Epithelial cell of esophagus (primary cell): ENCODE measurements around the gene HDAC4.

ENCODE experiments used
- DNase-seq: peaks from one replicate; pipeline ENCODE4 v3.0.0; 2010; ENCODE audit warnings: low read depth
- H3K4me3 ChIP-seq: 2 replicates; pipeline ENCODE4 v1.5.1; 2011; ENCODE audit warnings: mild to moderate bottlenecking, low read length, control low read depth
- CTCF ChIP-seq: IDR thresholded peaks from 2 replicates; pipeline ENCODE4 v1.5.1; 2011; ENCODE audit warnings: low read depth, mild to moderate bottlenecking, low read length, control low read depth, inconsistent platforms; ENCODE audit not compliant: insufficient read depth; ENCODE audit errors: missing control alignments

HDAC4 gene

GRCh38 chr2:239152916-239153305, 247.9 kb downstream of the HDAC4 start:
- no peak overlapping the region for H3K4me3 ChIP-seq
- DNase-seq, result no peak
- TF ChIP-seq CTCF, result no peak

- no peak for TF ChIP-seq CTCF
- no peak for DNase-seq
- H3K4me3 ChIP-seq, result no peak overlapping the region
These were observed 248.4 kb downstream of the HDAC4 start for GRCh38 chr2:239152239-239152915.

- TF ChIP-seq CTCF, result no peak
- DNase-seq, result no peak
- no peak overlapping the region for H3K4me3 ChIP-seq
These were observed 249.4 kb downstream of the HDAC4 start for GRCh38 chr2:239151201-239152131.

GRCh38 chr2:239150125-239151011, 250.5 kb downstream of the HDAC4 start:
- no peak overlapping the region for H3K4me3 ChIP-seq
- no peak for TF ChIP-seq CTCF
- DNase-seq, result no peak

GRCh38 chr2:239149501-239149900, 251.3 kb downstream of the HDAC4 start:
- H3K4me3 ChIP-seq, result no peak overlapping the region
- DNase-seq, result no peak
- TF ChIP-seq CTCF, result no peak

- H3K4me3 ChIP-seq, result no peak overlapping the region
- TF ChIP-seq CTCF, result no peak
- DNase-seq, result no peak
These were observed 252.2 kb downstream of the HDAC4 start for GRCh38 chr2:239148495-239149200.
